Right lobe of liver (tissue), 6 donors: Measurements from ENCODE around the gene ZNF652. TPM values are rescaled to one million over a fixed set of nuclear protein-coding genes. Genes with fewer than 3 reads are reported as not detected.

Experiments used
- ATAC-seq, 4 donors: fragments of 200-7000 bp; cut with Tn5 transposase; one replicate each; pipeline ENCODE4 v1.9.1; 2020; ENCODE audit warnings: mild to moderate bottlenecking in 4 of 4, moderate library complexity in 4 of 4
- DNase-seq, 3 donors: peaks; one replicate each; pipeline ENCODE4 v3.0.0-alpha.2; 2020
- H3K27ac ChIP-seq, 3 donors: fragments of 200-600 bp; one replicate each; pipeline ENCODE4 v1.8.0; 2022
- H3K27me3 ChIP-seq, 2 donors: fragments of 200-600 bp; one replicate each; pipeline ENCODE4 v1.8.0; 2022
- H3K36me3 ChIP-seq, 4 donors: fragments of 200-600 bp; sonication (generic) in 1 of 4; one replicate each; pipeline versions ENCODE4 v1.5.1 to v1.8.0; 2017 to 2022; ENCODE audit warnings: control low read depth in 1 of 4
- H3K4me1 ChIP-seq, 4 donors: fragments of 200-600 bp; sonication (generic) in 1 of 4; one replicate each; pipeline versions ENCODE4 v1.5.1 to v1.8.0; 2017 to 2022; ENCODE audit warnings: control low read depth in 1 of 4
- H3K4me3 ChIP-seq, 3 donors: fragments of 200-600 bp; one replicate each; pipeline ENCODE4 v1.8.0; 2022
- H3K9me3 ChIP-seq, 4 donors: fragments of 200-600 bp; sonication (generic) in 1 of 4; one replicate each; pipeline versions ENCODE4 v1.5.1 to v1.8.0; 2017 to 2022; ENCODE audit warnings: control low read depth in 1 of 4
- CTCF ChIP-seq, 4 donors: fragments of 200-600 bp in 3 of 4; fragments of 450-650 bp in 1 of 4; IDR thresholded peaks; one replicate each; pipeline versions ENCODE4 v1.5.1 to v1.8.0; 2016 to 2022; ENCODE audit warnings: antibody characterized with exemption in 4 of 4, mild to moderate bottlenecking in 2 of 4
- POLR2A ChIP-seq: fragments of 450-650 bp; IDR thresholded peaks from one replicate; pipeline ENCODE4 v1.6.1; 2017; ENCODE audit warnings: antibody characterized with exemption, mild to moderate bottlenecking
- WGBS: methylation state at CpG from one replicate; pipeline ENCODE4 v1.1.6; 2018; ENCODE audit warnings: low coverage, low lambda C conversion rate; ENCODE audit not compliant: insufficient coverage; ENCODE audit errors: missing lambda C conversion rate; 5-methylcytosine and 5-hydroxymethylcytosine counted together
- intact Hi-C, 2 donors: fragments of 100-400 bp; cut with DNase I; formaldehyde crosslinking; loops; one replicate each; pipeline versions ENCODE4 v1.11.2 to v1.14.1; 2022
- total RNA-seq, 6 experiments: library from RNA; depleted of rRNA in 2 of 6; stranded (reverse); fragments of >200 nt in 2 of 6; fragmentation: NEBNext Ultra II Directional in 3 of 6; extraction: Animal tissue kit (Norgen Biotek cat#: 25700) in 3 of 6; gene quantifications; one replicate each; pipeline versions ENCODE4 v1.1.0 to v1.2.4, GENCODE V29; 2016 to 2023
- donor health status: DM: no; HTN: yes; CAD: no.
- donor health status: DM: no; HTN: no; CAD: no.
- donor health status: DM: no; HTN: no; CAD: no.
- donor health status: DM: no; HTN: yes; CAD: no.
- donor health status: DM: no; HTN: yes; CAD: no.

Gene ZNF652
- total RNA-seq, 6 experiments from 2014 or later: 16.9 to 36.8 (median 24.3) TPM

DNA sequence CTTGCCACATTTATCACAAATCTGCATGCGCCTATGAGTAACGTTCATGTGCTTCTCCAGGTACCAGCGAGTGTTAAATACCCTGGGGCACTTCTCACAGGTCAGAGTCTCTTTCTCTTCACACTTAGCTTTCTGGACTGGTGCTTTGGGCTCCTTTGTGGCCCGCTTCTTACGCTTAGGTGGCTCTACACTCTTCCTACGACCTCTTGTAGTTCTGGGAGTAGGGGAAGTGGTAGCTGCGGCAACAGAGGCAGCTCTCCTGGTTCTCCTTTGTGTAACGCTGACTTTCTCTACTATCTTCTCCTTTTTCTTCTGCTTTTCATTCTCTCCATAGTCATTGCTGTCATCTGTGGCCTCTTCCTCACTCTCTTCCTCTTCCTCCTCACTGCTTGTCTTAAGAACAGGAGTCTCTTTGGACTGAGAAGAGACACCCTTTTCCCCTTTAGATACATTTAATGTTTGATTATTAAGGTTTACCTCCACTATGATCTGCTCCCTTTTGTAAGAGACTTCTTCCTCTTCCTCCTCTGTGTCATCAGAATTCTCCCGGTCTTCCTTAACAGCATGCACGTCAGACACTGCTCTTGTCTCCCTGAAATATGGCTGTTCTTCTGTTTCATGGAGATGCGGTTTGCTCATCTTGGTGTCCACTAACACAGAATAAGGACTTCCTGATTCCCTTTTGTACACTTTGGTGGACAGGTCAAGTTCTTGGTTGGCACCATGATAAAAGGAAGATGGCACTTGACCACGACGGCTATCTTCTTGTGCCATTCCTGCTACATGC lies 45.0 kb downstream of the ZNF652 start:
- peak in 1 of 4 donors; percentile 22 for ATAC-seq
- TF ChIP-seq POLR2A (no peak), CTCF (IDR thresholded peaks at IDR 0.05) (no peak)
- H3K27ac ChIP-seq: no peak overlapping the region
- no peaks in the 10 kb centered on the region for H3K27me3 ChIP-seq
- intact Hi-C loops: loop anchor here in 1 of 2 donors (5.0 kb wide), 1 partner anchor 75 kb away; no protein-coding TSS in a partner anchor
- 81% methylated on average over 9 of the region's 13 CpGs for WGBS
- H3K9me3 ChIP-seq: no peaks in the 10 kb centered on the region
- H3K36me3 ChIP-seq: peaks cover 0 to 5% (median 0%) of the 10 kb centered on the region in 4 donors
- H3K4me3 ChIP-seq: no peak overlapping the region
- peaks cover 0 to 12% (median 4%) of the 10 kb centered on the region in 4 donors for H3K4me1 ChIP-seq
- no peak for DNase-seq

- no peak for DNase-seq
- TF ChIP-seq POLR2A (no peak), CTCF (IDR thresholded peaks at IDR 0.05) (no peak)
- Histone ChIP-seq H3K4me3 (no peak overlapping the region), H3K36me3 (peaks cover 0 to 13% (median 0%) of the 10 kb centered on the region in 4 donors), H3K27ac (no peak overlapping the region), H3K27me3 (no peaks in the 10 kb centered on the region), H3K9me3 (no peaks in the 10 kb centered on the region), H3K4me1 (peaks cover 0 to 9% (median 4%) of the 10 kb centered on the region in 4 donors)
- WGBS: 19% methylated on average over 2 of the region's 2 CpGs
- ATAC-seq: peak; percentile 28 to 56 (median 30)
- intact Hi-C loops: loop anchor here in 1 of 2 donors (5.0 kb wide), 1 partner anchor 76 kb away; no protein-coding TSS in a partner anchor
These were observed 45.8 kb downstream of the ZNF652 start for GRCh38 chr17:49316258-49316570.

DNA sequence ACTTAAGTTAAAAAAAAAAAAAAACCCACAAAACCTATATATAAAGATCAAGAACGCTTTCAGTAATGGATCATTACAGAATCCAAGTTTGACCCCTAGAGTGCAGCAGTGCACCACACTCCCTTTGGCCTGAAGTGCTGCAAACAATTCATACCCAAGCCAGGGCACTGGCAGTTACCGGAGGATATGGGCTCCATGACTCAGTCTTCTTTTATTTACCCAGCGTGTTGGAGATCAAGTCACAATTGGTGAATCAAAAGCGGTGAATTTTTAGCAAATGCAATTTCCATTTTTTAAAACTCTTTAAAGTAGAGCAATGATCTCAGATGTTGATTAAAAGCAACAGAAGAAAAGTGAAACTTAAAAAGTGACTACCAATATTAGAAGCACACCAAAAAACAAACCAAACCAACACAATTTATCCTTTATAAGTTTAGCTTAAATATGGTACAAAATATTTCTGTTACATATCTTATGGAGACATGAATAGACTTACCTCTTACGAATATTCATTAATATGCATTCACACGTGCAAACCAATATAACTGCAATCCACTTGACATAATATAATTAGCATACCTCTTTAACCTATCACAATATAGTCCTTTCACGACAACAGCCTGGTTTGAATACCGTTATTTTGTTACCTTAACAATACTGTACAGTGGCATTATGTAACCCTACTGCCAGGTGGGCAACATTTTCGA lies 46.3 kb downstream of the ZNF652 start:
- Histone ChIP-seq H3K27ac (no peak overlapping the region), H3K27me3 (no peaks in the 10 kb centered on the region), H3K4me3 (peak overlapping the region in 1 of 3 donors; percentile 20), H3K36me3 (peaks cover 0 to 17% (median 0%) of the 10 kb centered on the region in 4 donors), H3K4me1 (peaks cover 0 to 9% (median 4%) of the 10 kb centered on the region in 4 donors), H3K9me3 (no peaks in the 10 kb centered on the region)
- ATAC-seq (peak; percentile 99 to 100 (median 100)), DNase-seq (peak; percentile 71 to 78 (median 71))
- WGBS: 27% methylated on average over 9 of the region's 9 CpGs
- intact Hi-C loops: loop anchor here in 1 of 2 donors (5.0 kb wide), 1 partner anchor 77 kb away; no protein-coding TSS in a partner anchor
- TF ChIP-seq CTCF (IDR thresholded peaks at IDR 0.05) (peak; percentile 82 to 88 (median 84)), POLR2A (no peak)

GRCh38 chr17:49312722-49313121 lies 49.3 kb downstream of the ZNF652 start:
- TF ChIP-seq CTCF (IDR thresholded peaks at IDR 0.05): no peak
- TF ChIP-seq POLR2A: no peak
- ATAC-seq: no peak
- Histone ChIP-seq H3K36me3 (peaks cover 0 to 20% (median 0%) of the 10 kb centered on the region in 4 donors), H3K27me3 (no peaks in the 10 kb centered on the region), H3K4me3 (no peak overlapping the region), H3K4me1 (peaks cover 0 to 9% (median 4%) of the 10 kb centered on the region in 4 donors), H3K27ac (no peak overlapping the region), H3K9me3 (no peaks in the 10 kb centered on the region)
- 69% methylated on average over 3 of the region's 3 CpGs for WGBS
- DNase-seq: no peak
- intact Hi-C loops: loop anchor here in 1 of 2 donors (5.0 kb wide), 1 partner anchor 85 kb away; no protein-coding TSS in a partner anchor
